GM21381 (cell line): Measurements from ENCODE around the gene SLCO2A1.

Source experiments
- ATAC-seq: cut with Tn5 transposase; IDR thresholded peaks from one replicate; pipeline ENCODE4 v1.9.1; 2021; ENCODE audit warnings: mild to moderate bottlenecking, moderate library complexity; ENCODE audit not compliant: unreplicated experiment

Gene SLCO2A1

DNA sequence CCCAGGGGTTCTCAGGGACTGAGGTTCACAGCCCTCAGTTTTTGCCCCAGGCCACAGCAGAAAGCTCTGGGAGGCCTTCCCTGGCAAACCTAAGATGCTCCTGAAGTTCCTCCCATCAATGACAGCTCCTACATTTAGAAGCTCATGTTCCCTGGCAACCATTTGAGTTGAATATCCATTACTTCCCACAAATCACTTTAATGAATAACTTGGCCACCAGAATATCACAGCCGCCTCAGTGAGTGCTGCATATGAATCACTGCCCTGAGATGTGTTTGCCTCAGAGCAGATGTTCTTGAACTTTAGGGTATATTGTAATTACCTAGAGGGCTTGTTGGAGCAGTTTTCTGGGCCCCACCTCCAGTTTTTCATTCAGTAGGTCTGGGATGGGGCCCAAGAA lies 27.4 kb downstream of the SLCO2A1 start:
- ATAC-seq: no peak

DNA sequence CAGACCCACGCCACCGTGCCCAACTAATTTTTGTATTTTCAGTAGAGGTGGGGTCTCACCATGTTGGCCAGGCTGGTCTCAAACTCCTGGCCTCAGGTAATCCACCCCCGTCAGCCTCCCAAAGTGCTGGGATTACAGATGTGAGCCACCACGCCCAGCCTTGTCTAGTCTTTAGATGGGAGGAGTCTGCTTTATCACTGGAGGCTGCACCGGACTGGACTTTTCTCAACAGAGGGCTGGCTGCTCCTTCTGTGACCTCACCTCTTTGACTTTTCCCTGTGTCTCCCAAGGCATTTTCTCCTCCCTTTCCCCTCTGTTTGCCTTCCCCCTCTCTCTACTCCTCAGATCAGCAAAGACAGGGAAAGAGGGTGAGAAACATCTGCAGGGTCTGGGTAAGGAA lies 28.5 kb downstream of the SLCO2A1 start:
- no peak for ATAC-seq

- ATAC-seq: no peak
Measured at GRCh38 chr3:133999891-134000685, 29.6 kb downstream of the SLCO2A1 start.

DNA sequence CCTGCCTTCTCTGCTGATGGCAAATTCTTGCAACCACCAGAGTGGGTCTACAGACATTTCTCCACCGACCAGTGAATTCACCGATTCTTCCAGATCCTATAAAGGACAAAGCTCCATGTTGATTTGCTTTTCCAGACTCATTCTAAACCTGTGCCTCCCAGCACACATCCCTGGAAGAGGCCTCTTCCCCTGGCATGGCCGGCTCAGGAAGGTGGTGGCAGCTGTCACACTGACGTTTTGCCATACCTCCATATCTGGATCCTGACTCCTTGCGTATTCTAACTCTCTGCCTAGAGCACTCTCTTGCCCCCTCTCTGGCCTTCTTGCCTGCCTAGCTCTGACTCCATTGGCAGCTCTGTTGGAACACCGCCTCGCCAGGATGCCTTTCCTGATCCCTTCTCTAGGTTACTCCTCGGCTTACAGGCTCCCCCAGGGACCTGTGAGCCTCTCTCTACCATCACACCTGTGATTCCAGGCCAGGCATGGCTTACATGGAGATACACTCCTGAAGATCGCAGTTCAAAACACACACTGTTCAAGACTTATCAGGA lies 31.0 kb downstream of the SLCO2A1 start:
- no peak for ATAC-seq

- ATAC-seq: no peak
Measured at GRCh38 chr3:133997871-133998635, 31.7 kb downstream of the SLCO2A1 start.

DNA sequence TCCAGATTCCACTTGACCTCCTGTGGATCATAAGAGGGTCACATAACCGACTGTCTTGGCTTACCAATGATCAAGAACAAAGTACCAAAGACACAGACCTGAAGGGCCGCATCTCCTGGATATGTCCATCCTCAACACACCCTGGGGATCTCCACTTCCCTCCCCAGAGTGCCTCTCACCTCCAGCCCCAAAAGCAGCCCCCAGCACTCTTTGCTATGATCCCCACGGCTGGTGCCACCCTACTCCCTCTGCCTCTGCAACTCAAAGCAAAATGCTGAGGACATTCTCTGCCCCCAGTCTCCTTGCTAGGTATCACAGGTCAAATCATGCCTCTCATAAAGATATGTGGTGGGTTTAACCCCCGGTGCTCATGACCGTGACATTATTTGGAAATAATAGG lies 32.7 kb downstream of the SLCO2A1 start:
- no peak for ATAC-seq

GRCh38 chr3:133996251-133996661 lies 33.5 kb downstream of the SLCO2A1 start:
- ATAC-seq: no peak

DNA sequence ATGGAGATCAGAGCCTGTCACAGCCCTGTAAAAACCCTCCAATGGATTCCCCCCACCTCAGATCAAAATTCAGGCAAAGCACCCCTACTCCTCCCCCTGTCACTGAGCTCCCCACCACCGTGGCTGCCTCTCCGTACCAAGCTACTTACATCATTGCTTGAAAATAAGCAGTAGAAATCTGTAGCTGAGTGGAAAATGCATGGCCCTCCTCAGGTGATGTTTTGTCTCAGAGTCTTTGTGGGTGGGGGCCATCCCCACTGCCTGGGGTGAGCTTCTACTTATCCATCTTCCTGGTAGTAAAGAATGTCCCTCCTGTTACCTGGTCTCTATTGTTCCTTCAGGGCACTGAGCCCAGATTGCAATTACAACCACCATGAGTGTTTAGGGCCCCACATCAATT lies 34.5 kb downstream of the SLCO2A1 start:
- ATAC-seq: no peak

- no peak for ATAC-seq
Measured at GRCh38 chr3:133994166-133994890, 35.4 kb downstream of the SLCO2A1 start.

GRCh38 chr3:133992951-133993620 lies 36.6 kb downstream of the SLCO2A1 start:
- ATAC-seq: no peak

- ATAC-seq: no peak
Measured at GRCh38 chr3:133992381-133992780, 37.3 kb downstream of the SLCO2A1 start.

DNA sequence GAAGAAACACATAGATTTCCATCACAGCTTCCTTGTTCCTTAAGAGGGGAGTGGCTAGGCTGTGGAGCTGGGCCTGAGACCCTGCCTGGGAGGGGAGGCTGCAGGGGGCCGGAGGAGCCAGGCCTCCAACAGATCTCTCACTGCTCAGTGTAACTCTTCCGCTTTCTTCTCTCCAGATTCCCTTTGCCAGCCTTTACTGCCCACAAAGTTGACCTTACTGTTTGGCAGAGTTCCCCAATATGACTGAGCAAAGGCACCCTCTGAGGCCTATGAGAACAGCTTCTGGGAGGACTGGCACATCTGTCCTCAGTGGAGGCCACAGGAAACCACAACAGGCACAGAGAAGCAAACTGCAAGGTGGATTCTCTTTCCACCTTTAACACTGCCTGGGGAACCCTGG lies 38.1 kb downstream of the SLCO2A1 start:
- no peak for ATAC-seq

- no peak for ATAC-seq
Measured at GRCh38 chr3:133991209-133991608, 38.5 kb downstream of the SLCO2A1 start.

DNA sequence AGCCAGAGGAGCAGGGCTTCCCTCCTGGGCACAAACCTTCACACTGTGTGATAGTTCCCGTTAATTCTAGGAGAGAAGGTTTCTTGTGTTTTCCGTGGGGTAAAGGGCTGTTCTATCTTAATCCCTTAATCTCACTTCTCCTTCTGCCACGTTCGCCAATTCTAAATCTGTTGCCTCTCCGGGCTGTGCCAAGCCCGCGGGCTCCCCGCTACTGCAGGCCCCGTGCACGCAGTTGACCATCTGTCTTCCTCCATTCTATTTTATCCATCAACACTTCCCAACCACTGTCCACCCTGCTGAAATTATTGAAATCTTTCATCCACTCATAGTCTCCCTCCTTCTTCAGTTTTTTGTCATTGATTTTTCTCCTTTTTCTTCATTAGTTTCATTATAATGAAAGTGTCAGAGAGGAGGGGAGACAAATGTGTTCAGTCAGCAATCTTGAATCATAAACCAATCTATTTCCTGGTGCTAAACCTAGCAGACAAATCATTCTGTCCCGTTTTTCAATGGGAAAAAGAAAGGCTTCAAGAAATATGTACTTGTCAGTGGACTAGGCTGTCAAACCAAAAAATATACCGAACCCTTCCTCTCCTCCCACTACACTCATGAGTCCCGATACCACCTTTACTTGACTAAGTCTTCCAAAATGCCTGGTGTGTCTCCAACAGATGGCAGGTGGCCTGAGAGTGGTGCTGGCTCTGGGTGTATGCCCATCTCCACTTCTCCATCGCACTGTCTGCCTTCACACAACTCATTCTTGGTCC lies 39.6 kb downstream of the SLCO2A1 start:
- no peak for ATAC-seq

DNA sequence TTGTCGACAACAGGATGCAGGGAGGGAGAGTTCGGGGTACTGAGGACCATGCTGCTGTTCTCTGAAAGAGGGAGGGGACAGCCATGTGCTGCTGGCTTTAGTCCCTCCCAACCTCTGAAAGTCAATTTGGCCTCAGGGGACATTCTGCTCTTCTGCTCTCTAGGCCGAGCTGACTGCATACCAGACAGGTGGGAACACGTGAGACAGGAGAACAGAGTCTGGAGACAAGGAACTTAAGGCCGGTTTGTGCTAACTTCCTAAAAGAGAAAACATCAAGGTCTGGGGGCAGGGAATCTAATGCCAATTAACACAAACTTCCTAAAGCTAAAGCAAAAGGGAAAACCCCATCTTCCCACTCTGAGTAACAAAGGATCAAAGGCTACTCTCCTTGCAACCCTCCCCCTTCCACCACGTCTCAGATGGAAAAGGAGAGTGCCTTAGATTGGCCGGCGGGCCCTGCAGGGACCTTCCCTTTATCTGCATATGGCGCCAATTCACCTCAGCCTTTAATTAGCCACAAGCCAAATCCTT lies 41.0 kb downstream of the SLCO2A1 start:
- no peak for ATAC-seq

DNA sequence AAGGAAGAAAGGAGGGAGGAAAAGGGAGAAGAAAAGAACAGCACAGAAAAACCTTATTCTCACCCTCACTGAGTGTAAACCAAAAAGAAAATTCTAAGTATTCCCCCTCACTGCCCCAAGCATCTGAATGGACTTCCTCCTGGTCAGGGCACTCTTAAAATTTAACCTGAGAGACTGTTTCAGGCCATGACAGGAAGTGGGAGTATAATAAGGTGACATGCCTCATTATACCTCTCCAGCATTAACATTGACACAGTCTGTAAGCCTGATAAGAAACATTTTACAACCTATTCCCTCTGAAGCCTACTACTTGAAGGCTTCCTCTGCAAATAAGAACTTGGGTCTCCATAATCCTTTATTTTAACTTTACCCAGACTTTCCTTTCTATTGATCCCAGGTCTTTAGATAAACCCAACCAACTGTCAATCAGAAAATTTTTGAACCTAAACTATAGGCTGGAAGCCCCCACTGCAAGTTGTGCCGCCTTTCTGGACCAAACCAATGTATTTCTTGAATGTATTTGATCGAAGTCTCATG lies 41.7 kb downstream of the SLCO2A1 start:
- no peak for ATAC-seq

- ATAC-seq: no peak
Measured at GRCh38 chr3:133987136-133987535, 42.6 kb downstream of the SLCO2A1 start.

- ATAC-seq: no peak
Measured at GRCh38 chr3:133986311-133986710, 43.4 kb downstream of the SLCO2A1 start.

DNA sequence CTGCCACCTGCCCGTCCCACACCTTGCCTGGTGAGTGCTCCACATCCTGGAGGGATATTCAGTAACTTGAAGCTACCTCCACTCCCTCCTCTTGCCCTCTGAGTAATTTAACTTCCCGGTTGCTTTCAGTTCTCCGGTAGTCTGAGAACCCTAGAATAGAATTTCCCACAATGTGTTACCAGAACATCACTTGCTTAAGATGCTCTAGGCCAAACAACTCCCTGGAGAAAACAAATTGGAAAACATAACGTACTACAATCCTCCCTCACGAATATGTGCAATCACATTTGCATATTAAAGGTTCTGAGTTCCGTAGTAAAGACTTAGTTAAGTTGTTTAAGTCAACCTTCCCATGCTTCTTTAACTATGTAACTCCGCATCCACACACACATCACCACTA lies 44.8 kb downstream of the SLCO2A1 start:
- no peak for ATAC-seq
